COLO668 (cell line): ENCODE data around the gene CCDC184.
A peak's percentile ranks its signal among the peaks of the same experiment; 100 is the strongest.

Experiments used
- DNase-seq: peaks from one replicate; lab custom pipeline; 2025; ENCODE audit not compliant: unreplicated experiment; lab: John Stamatoyannopoulos, UW

The CCDC184 gene

GRCh38 chr12:48177982-48178381 lies 5.5 kb upstream of the CCDC184 start:
- DNase-seq = no peak

DNA sequence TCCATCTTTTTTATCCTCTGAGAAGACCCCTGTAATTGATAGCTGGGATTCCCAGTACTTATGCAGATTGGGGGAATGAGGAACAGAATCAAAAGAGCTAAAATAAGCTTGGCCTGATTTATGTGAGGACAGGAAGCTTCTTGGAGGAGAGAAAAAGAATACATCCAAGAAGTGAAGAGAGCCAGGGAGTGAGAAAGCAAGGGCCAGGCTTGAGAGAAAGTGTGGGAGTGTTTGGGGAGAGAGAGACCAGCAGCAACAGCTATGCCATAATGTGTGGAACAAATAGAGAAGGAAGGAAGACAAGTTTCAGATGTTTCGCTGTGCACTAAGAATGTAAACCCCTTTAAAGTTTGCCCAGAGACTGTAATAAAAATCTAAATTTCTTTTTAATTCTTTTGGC lies 4.0 kb upstream of the CCDC184 start:
- DNase-seq = no peak

- DNase-seq = no peak
Measured at GRCh38 chr12:48180424-48180823, 3.0 kb upstream of the CCDC184 start.

GRCh38 chr12:48180857-48181495 lies 2.5 kb upstream of the CCDC184 start:
- no peak for DNase-seq

DNA sequence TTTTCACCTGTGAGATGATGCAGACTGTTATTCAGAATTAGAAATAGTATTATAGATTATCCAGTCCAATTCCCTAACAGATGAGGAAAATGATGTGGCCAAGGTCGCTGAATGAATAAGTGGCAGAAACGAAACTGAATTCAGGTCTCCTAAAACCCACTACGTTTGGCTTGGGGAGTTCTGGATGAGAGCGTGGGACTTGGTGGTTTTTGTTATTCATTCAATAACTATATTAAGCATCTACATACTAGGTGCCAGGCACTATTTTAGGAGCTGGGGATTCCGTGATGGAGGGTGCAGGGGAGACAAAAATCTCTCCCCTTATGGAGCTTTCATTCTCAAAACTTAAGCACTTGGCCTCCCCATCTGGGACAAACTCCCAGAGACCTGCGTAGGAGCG lies 813 bp upstream of the CCDC184 start:
- no peak for DNase-seq

DNA sequence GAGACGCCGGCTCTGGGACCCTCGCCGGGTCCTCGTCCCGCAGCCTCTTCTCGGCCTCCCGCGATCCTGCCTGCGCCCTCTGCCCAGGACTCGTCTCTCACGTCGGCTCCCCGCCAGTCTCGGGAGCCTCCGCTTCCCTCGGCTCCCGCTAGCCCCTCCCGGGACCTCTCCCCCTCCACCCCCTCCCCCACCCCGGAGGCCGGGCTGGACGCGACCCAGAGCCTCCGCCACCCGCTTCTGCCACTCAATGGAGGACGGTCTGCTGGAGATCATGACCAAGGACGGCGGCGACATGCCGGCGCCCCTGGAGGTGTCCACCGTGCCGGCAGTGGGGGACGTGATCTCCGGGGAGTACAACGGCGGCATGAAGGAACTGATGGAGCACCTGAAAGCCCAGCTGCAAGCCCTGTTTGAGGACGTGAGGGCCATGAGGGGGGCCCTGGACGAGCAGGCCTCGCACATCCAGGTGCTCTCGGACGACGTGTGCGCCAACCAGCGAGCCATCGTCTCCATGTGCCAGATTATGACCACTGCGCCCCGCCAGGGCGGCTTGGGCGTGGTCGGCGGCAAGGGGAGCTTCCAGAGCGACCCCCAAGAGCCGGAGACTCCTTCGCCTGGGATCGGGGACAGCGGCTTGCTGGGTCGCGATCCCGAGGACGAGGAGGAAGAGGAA lies 568 bp downstream of the CCDC184 start:
- DNase-seq = no peak

DNA sequence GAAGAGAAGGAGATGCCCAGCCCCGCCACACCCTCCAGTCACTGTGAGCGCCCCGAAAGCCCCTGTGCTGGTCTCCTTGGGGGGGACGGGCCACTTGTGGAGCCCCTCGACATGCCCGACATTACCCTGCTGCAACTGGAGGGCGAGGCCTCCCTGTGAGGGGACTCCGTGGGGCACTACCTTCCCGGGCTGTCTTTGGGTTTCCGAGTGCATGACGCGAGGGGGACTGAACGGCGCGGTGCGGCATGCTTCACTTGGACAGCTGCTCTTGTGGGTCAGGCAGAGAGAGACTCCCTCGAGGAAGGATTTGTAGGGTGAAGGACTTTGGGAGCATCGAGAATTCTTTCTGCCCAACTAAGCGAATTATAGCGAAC lies 1.1 kb downstream of the CCDC184 start:
- no peak for DNase-seq

GRCh38 chr12:48185181-48185919 lies 1.9 kb downstream of the CCDC184 start:
- no peak for DNase-seq

DNA sequence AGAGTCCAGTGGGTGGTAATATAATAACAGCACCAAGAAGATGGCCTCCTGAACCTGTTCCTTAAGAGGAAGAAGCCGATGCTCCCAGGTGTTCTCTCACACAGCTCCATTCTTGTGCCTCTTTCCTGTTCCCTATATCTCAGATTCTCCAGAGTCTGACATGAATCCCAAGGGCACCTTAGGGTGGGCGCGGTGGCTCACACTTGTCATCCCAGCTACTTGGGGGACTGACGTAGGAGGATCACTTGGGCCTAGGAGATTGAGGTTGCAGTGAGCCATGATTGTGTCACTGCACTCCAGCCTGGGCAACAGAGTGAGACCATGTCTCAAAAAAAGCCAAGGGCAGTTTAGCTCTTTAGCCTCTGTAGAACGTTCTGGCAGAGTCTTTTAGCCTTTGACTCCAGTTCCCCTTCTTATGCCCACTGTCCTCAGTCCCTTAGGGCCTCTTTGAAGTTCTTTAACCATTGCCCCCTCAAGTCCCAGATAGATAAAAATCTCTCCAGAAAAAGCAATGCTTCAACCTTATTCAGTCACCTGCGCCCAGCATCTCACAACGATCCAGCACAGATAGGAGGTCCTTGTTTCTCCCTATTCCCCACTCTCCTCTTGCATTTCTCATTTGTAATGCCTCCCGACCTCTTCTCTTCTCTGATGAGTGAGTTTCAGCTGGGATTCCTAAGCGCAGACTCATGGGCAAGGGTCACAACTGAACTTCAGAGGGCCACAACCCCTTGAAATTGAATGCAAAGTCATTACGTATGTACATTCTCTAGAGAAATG lies 4.7 kb downstream of the CCDC184 start:
- DNase-seq = no peak

- DNase-seq = peak; percentile 33
Measured at GRCh38 chr12:48189331-48190125, 6.1 kb downstream of the CCDC184 start.

- no peak for DNase-seq
Measured at GRCh38 chr12:48191096-48191495, 7.7 kb downstream of the CCDC184 start.

DNA sequence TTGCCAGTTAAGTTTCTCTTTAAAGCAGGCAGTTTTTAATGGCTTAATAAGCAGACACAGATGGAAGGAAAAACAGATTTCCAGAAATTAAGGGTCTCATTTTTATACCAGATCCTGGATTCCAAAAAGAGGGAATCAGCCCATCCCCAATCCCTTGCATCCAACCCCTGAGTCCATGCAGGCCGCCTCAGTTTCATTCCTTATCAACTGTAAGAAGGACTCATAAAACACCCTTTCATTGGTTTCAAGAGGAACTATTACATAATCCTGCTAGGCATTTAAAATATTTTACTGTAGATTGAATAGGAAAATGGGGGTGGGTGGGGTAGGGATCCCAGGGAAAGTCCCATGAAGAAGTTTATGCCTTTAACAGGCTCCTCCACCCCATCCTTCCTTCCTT lies 9.4 kb downstream of the CCDC184 start:
- DNase-seq = no peak

GRCh38 chr12:48193623-48194022 lies 10.2 kb downstream of the CCDC184 start:
- no peak for DNase-seq

GRCh38 chr12:48194799-48195201 lies 11.4 kb downstream of the CCDC184 start:
- DNase-seq = no peak

GRCh38 chr12:48197549-48197970 lies 14.1 kb downstream of the CCDC184 start:
- DNase-seq = no peak

GRCh38 chr12:48197971-48198671 lies 14.7 kb downstream of the CCDC184 start:
- peak; percentile 91 for DNase-seq

DNA sequence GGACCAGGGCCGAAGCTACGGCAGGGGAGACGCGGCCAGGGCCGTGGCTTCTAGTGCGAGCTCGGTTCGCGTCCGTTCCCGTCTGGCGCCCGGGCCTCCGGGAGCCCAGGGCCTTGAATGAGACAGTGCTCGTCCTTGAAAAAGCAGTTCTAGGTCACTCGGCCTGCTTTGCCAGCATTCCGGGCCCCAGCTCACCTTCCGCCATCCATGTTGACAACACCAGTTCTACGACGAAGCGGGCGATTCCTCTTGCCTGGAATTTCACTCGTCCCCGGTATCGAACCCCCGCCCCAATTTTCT lies 15.2 kb downstream of the CCDC184 start:
- peak; percentile 22 for DNase-seq

- no peak for DNase-seq
Measured at GRCh38 chr12:48198985-48199384, 15.5 kb downstream of the CCDC184 start.

- DNase-seq = no peak
Measured at GRCh38 chr12:48199774-48200221, 16.4 kb downstream of the CCDC184 start.

DNA sequence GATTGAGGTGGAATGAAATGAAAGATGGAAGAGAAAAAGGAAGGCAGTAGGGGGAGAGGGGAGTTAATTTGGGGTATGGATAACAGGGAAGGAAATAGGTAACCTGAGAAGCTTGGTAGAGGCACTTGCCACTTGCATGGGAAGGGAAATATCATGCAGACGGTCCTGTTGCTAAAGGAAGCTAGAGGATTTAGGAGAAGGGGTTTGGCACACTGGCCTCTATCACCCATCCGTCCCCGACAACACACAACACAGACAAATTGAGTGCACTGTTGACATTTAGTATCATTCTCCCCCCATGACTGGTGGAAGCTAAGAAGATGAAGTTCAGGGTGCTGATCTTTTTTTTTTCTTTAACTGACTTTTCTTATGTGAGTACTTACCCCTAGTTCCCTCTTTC lies 17.6 kb downstream of the CCDC184 start:
- DNase-seq = no peak
